Measurements from ENCODE around the gene ABCF1. TPM values are rescaled to one million over a fixed set of nuclear protein-coding genes. Genes with fewer than 3 reads are reported as not detected.

ABCF1 gene
- polyA plus RNA-seq, 1 donor (not counting 4 experiments of a cell fraction or from before 2014, with no cell fraction given), result 30.0 TPM

GRCh38 chr6:30578051-30578450, 6.8 kb downstream of the ABCF1 start:
- H3K4me2 ChIP-seq (ENCODE audit: control insufficient read depth, extremely low read depth, insufficient read depth, low read depth, low read length), result no peak overlapping the region
- no peak overlapping the region for H3K9ac ChIP-seq (ENCODE audit: control insufficient read depth, extremely low read depth, insufficient read depth, low read length)
- peaks cover 31 to 36% of the 10 kb centered on the region in 2 experiments for H3K36me3 ChIP-seq (ENCODE audit: control insufficient read depth in 2 of 2, extremely low read depth in 1 of 2, insufficient read depth in 2 of 2, low read length in 2 of 2)
- no peak overlapping the region for H3K27ac ChIP-seq (ENCODE audit: control insufficient read depth, insufficient read depth, low read length)
- H3K9me1 ChIP-seq (ENCODE audit: control insufficient read depth, extremely low read depth, insufficient read depth, low read length), result peaks cover 2% of the 10 kb centered on the region
- H3K79me2 ChIP-seq (ENCODE audit: control insufficient read depth, insufficient read depth, low read length), result peaks cover 45% of the 10 kb centered on the region
- dilution Hi-C loops (cut with MboI; ENCODE audit: extremely low pct_ligation_motif_present, low sequenced_read_pairs), result no loop called here
- no peaks in the 10 kb centered on the region for H3K9me3 ChIP-seq (ENCODE audit: control insufficient read depth, low read depth, low read length)
- H2AFZ ChIP-seq (ENCODE audit: control insufficient read depth, low read length), result no peak overlapping the region
- DNase-seq (ENCODE audit: low read depth, low spot score) (no peak), FAIRE-seq (no peak)
- H4K20me1 ChIP-seq (ENCODE audit: control insufficient read depth, extremely low read depth, insufficient read depth, low read length), result peaks cover 14% of the 10 kb centered on the region
- no peaks in the 10 kb centered on the region for H3K27me3 ChIP-seq (ENCODE audit: control insufficient read depth, extremely low read depth, insufficient read depth, low read length)
- H3K4me3 ChIP-seq (ENCODE audit: control insufficient read depth in 2 of 3, extremely low read depth in 1 of 3, insufficient read depth in 2 of 3, low read depth in 1 of 3, low read length in 3 of 3), result no peak overlapping the region
- no peak for TF ChIP-seq CTCF (optimal IDR thresholded peaks at IDR 0.05 in 1 of 3, IDR thresholded peaks at IDR 0.05 in 1 of 3, conservative IDR thresholded peaks at IDR 0.05 in 1 of 3; ENCODE audit: extremely low read depth in 1 of 3, insufficient read depth in 2 of 3, low read length in 3 of 3)
- no peak for TF ChIP-seq EZH2 (IDR thresholded peaks at IDR 0.05; ENCODE audit: low read length)
- H3K4me1 ChIP-seq (ENCODE audit: control insufficient read depth, extremely low read depth, insufficient read depth, low read length), result peaks cover 8% of the 10 kb centered on the region

GRCh38 chr6:30583921-30584320, 12.7 kb downstream of the ABCF1 start:
- no peaks in the 10 kb centered on the region for H3K4me1 ChIP-seq (ENCODE audit: control insufficient read depth, extremely low read depth, insufficient read depth, low read length)
- DNase-seq (ENCODE audit: low read depth, low spot score) (no peak), FAIRE-seq (no peak)
- H3K36me3 ChIP-seq (ENCODE audit: control insufficient read depth in 2 of 2, extremely low read depth in 1 of 2, insufficient read depth in 2 of 2, low read length in 2 of 2), result peaks cover 52 to 56% of the 10 kb centered on the region in 2 experiments
- H2AFZ ChIP-seq (ENCODE audit: control insufficient read depth, low read length), result no peak overlapping the region
- H3K79me2 ChIP-seq (ENCODE audit: control insufficient read depth, insufficient read depth, low read length), result peaks cover 2% of the 10 kb centered on the region
- H3K9ac ChIP-seq (ENCODE audit: control insufficient read depth, extremely low read depth, insufficient read depth, low read length), result no peak overlapping the region
- no peaks in the 10 kb centered on the region for H4K20me1 ChIP-seq (ENCODE audit: control insufficient read depth, extremely low read depth, insufficient read depth, low read length)
- no peaks in the 10 kb centered on the region for H3K27me3 ChIP-seq (ENCODE audit: control insufficient read depth, extremely low read depth, insufficient read depth, low read length)
- no peak overlapping the region for H3K4me2 ChIP-seq (ENCODE audit: control insufficient read depth, extremely low read depth, insufficient read depth, low read depth, low read length)
- TF ChIP-seq CTCF (optimal IDR thresholded peaks at IDR 0.05 in 1 of 3, IDR thresholded peaks at IDR 0.05 in 1 of 3, conservative IDR thresholded peaks at IDR 0.05 in 1 of 3; ENCODE audit: extremely low read depth in 1 of 3, insufficient read depth in 2 of 3, low read length in 3 of 3) (no peak), EZH2 (IDR thresholded peaks at IDR 0.05; ENCODE audit: low read length) (no peak)
- H3K27ac ChIP-seq (ENCODE audit: control insufficient read depth, insufficient read depth, low read length), result no peak overlapping the region
- no peak overlapping the region for H3K4me3 ChIP-seq (ENCODE audit: control insufficient read depth in 2 of 3, extremely low read depth in 1 of 3, insufficient read depth in 2 of 3, low read depth in 1 of 3, low read length in 3 of 3)
- dilution Hi-C loops (cut with MboI; ENCODE audit: extremely low pct_ligation_motif_present, low sequenced_read_pairs), result no loop called here
- peaks cover 2% of the 10 kb centered on the region for H3K9me1 ChIP-seq (ENCODE audit: control insufficient read depth, extremely low read depth, insufficient read depth, low read length)
- no peaks in the 10 kb centered on the region for H3K9me3 ChIP-seq (ENCODE audit: control insufficient read depth, low read depth, low read length)
